Activated B cell treated with CpG ODN at 0.5 μM for 24 hours (primary cell): ENCODE data around the gene LAS1L. TPM values are rescaled to one million over a fixed set of nuclear protein-coding genes. Genes with fewer than 3 reads are reported as not detected.

Source experiments
- ATAC-seq: fragments of 200-7000 bp; cut with Tn5 transposase; one replicate; pipeline ENCODE4 v1.10.0; 2021; ENCODE audit warnings: low read depth, mild to moderate bottlenecking, moderate library complexity
- CTCF ChIA-PET: fragments of 350-600 bp; sonication (Branson Sonifier 250); formaldehyde crosslinking; loops from one replicate; lab custom pipeline; 2021; ENCODE audit warnings: antibody characterized with exemption; lab: Charles Lee
- POLR2A ChIA-PET: fragments of 350-600 bp; sonication (Branson Sonifier 250); formaldehyde crosslinking; loops from one replicate; lab custom pipeline; 2021; ENCODE audit warnings: antibody characterized with exemption; lab: Charles Lee
- DNase-seq: peaks from one replicate; pipeline ENCODE4 v3.0.0; 2022
- H3K27ac Mint-ChIP-seq: one replicate; pipeline ENCODE4 v1.8.0; 2020; ENCODE audit warnings: mixed read lengths
- H3K27me3 Mint-ChIP-seq: one replicate; pipeline ENCODE4 v1.8.0; 2021; ENCODE audit warnings: mixed read lengths
- H3K36me3 Mint-ChIP-seq: one replicate; pipeline ENCODE4 v1.8.0; 2021; ENCODE audit warnings: low read depth, mixed read lengths
- H3K4me1 Mint-ChIP-seq: one replicate; pipeline ENCODE4 v1.8.0; 2021; ENCODE audit warnings: mixed read lengths
- H3K4me3 Mint-ChIP-seq: one replicate; pipeline ENCODE4 v1.8.0; 2020; ENCODE audit warnings: mild to moderate bottlenecking, mixed read lengths
- H3K9me3 Mint-ChIP-seq: one replicate; pipeline ENCODE4 v1.8.0; 2020; ENCODE audit warnings: mixed read lengths
- CTCF ChIP-seq: fragments of 200-600 bp; IDR thresholded peaks from one replicate; pipeline ENCODE4 v1.8.0; 2022; ENCODE audit warnings: antibody characterized with exemption, mild to moderate bottlenecking
- intact Hi-C: fragments of 100-400 bp; cut with micrococcal nuclease; formaldehyde crosslinking; loops from one replicate; pipeline ENCODE4 v1.15.1; 2024
- total RNA-seq: library from RNA; stranded (reverse); gene quantifications from 2 replicates; pipeline ENCODE4 v1.2.3, GENCODE V29; 2022

The LAS1L gene
- total RNA-seq, 1 donor from 2014 or later = 54.0 TPM

DNA sequence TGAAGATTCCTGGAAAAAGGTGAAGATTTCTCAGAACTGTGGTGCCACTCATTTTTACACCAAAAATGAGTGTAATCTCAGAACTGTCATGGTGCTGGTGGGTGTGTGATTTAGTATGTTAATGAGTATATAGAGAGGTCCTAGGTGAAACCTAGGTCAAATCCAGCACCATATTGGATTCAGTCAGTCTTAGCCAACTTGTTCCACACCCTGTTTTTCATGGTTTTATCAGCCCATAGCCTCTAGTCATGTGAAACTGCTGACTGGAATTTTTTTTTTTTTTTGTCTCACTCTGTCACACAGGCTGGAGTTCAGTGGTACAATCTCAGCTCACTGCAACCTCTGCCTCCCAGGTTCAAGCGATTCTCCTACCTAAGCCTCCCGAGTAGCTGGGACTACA lies 58.0 kb downstream of the LAS1L start:
- no peaks in the 10 kb centered on the region for H3K27me3 Mint-ChIP-seq
- ChIA-PET CTCF (no interaction called here), POLR2A (no interaction called here)
- H3K4me1 Mint-ChIP-seq = no peaks in the 10 kb centered on the region
- DNase-seq (no peak), ATAC-seq (no peak)
- peaks cover 13% of the 10 kb centered on the region for H3K36me3 Mint-ChIP-seq
- intact Hi-C loops = no loop called here
- no peaks in the 10 kb centered on the region for H3K9me3 Mint-ChIP-seq
- no peak for TF ChIP-seq CTCF
- H3K4me3 Mint-ChIP-seq = no peak overlapping the region
- H3K27ac Mint-ChIP-seq = no peak overlapping the region

GRCh38 chrX:65463550-65463949 lies 71.0 kb downstream of the LAS1L start:
- CTCF ChIA-PET = no interaction called here
- Mint-ChIP-seq H3K4me1 (no peaks in the 10 kb centered on the region), H3K9me3 (peaks cover 1% of the 10 kb centered on the region), H3K36me3 (no peaks in the 10 kb centered on the region), H3K27me3 (no peaks in the 10 kb centered on the region), H3K27ac (no peak overlapping the region), H3K4me3 (no peak overlapping the region)
- intact Hi-C loops = no loop called here
- POLR2A ChIA-PET = no interaction called here
- ATAC-seq = no peak
- DNase-seq = no peak
- no peak for TF ChIP-seq CTCF

Other genes with a start within 250 kb of the LAS1L start
- gene MSN, start 132.9 kb upstream of the LAS1L start, total RNA-seq = 352 TPM in 2 replicates